SK-N-SH treated with all-trans-retinoic acid at 6 μM for 48 hours (cell line): ENCODE measurements around the gene DNAJC1.

Source experiments
- ATAC-seq: fragments of 200-7000 bp; cut with Tn5 transposase; 3 replicates; pipeline ENCODE4 v1.9.1; 2020; ENCODE audit warnings: mild to moderate bottlenecking, moderate library complexity
- ARNTL ChIP-seq: fragments of 450-650 bp; formaldehyde crosslinking; IDR thresholded peaks from 2 replicates; pipeline ENCODE4 v1.5.0; 2020; ENCODE audit warnings: low read depth, mild to moderate bottlenecking, moderate library complexity, borderline replicate concordance
- BACH2 ChIP-seq: fragments of 250-450 bp; sonication (Bioruptor Pico); IDR thresholded peaks from 2 replicates; pipeline ENCODE4 v1.9.0; 2021; ENCODE audit warnings: mild to moderate bottlenecking, borderline replicate concordance
- CREB5 ChIP-seq: fragments of 250-450 bp; sonication (Bioruptor Pico); IDR thresholded peaks from 2 replicates; pipeline ENCODE4 v1.5.1; 2020; ENCODE audit warnings: low read depth, mild to moderate bottlenecking, moderate library complexity
- CSDC2 ChIP-seq: fragments of 250-450 bp; sonication (Bioruptor Pico); IDR thresholded peaks from 2 replicates; pipeline ENCODE4 v1.5.0; 2020; ENCODE audit warnings: mild to moderate bottlenecking, moderate library complexity
- CSRNP3 ChIP-seq: fragments of 250-450 bp; sonication (Bioruptor Pico); IDR thresholded peaks from 2 replicates; pipeline ENCODE4 v1.5.1; 2021; ENCODE audit warnings: mild to moderate bottlenecking, moderate library complexity
- ESRRG ChIP-seq: fragments of 250-450 bp; sonication (Bioruptor Pico); IDR thresholded peaks from 2 replicates; pipeline ENCODE4 v1.6.1; 2021; ENCODE audit warnings: mild to moderate bottlenecking
- GLIS3 ChIP-seq: fragments of 250-450 bp; sonication (Bioruptor Pico); IDR thresholded peaks from 2 replicates; pipeline ENCODE4 v1.5.0; 2020; ENCODE audit warnings: mild to moderate bottlenecking, moderate library complexity
- ISL1 ChIP-seq: fragments of 250-450 bp; sonication (Bioruptor Pico); IDR thresholded peaks from 2 replicates; pipeline ENCODE4 v2.1.2; 2022; ENCODE audit warnings: mild to moderate bottlenecking, moderate library complexity
- OSR1 ChIP-seq: fragments of 250-450 bp; sonication (Bioruptor Pico); IDR thresholded peaks from 2 replicates; pipeline ENCODE4 v1.8.0; 2022; ENCODE audit warnings: moderate library complexity, mild to moderate bottlenecking, inconsistent platforms
- PATZ1 ChIP-seq: fragments of 250-450 bp; sonication (Bioruptor Pico); IDR thresholded peaks from 2 replicates; pipeline ENCODE4 v1.8.0; 2020; ENCODE audit warnings: mild to moderate bottlenecking, moderate library complexity, borderline replicate concordance
- POU6F1 ChIP-seq: fragments of 250-450 bp; sonication (Bioruptor Pico); IDR thresholded peaks from 2 replicates; pipeline ENCODE4 v1.8.0; 2021; ENCODE audit warnings: low read depth, mild to moderate bottlenecking, moderate library complexity, borderline replicate concordance
- PPARA ChIP-seq: fragments of 250-450 bp; sonication (Bioruptor Pico); IDR thresholded peaks from 2 replicates; pipeline ENCODE4 v1.5.0; 2020; ENCODE audit warnings: mild to moderate bottlenecking, borderline replicate concordance
- RARB ChIP-seq: fragments of 250-450 bp; sonication (Bioruptor Pico); IDR thresholded peaks from 2 replicates; pipeline ENCODE4 v1.8.0; 2021; ENCODE audit warnings: mild to moderate bottlenecking, moderate library complexity
- SNAI2 ChIP-seq: fragments of 250-450 bp; sonication (Bioruptor Pico); IDR thresholded peaks from 2 replicates; pipeline ENCODE4 v1.5.0; 2020; ENCODE audit warnings: mild to moderate bottlenecking, moderate library complexity
- TCF4 ChIP-seq: fragments of 250-450 bp; sonication (Bioruptor Pico); IDR thresholded peaks from 2 replicates; pipeline ENCODE4 v1.8.0; 2021; ENCODE audit warnings: mild to moderate bottlenecking, moderate library complexity, borderline replicate concordance
- TOX ChIP-seq: fragments of 250-450 bp; sonication (Bioruptor Pico); IDR thresholded peaks from 2 replicates; pipeline ENCODE4 v1.8.0; 2021; ENCODE audit warnings: mild to moderate bottlenecking, moderate library complexity, borderline replicate concordance
- TSHZ2 ChIP-seq: fragments of 250-450 bp; sonication (Bioruptor Pico); IDR thresholded peaks from 2 replicates; pipeline ENCODE4 v1.5.0; 2020; ENCODE audit warnings: mild to moderate bottlenecking, moderate library complexity
- ZC3H10 ChIP-seq: fragments of 250-450 bp; sonication (Bioruptor Pico); IDR thresholded peaks from 2 replicates; pipeline ENCODE4 v1.5.1; 2021; ENCODE audit warnings: mild to moderate bottlenecking, moderate library complexity
- ZFP3 ChIP-seq: fragments of 250-450 bp; sonication (Bioruptor Pico); IDR thresholded peaks from 2 replicates; pipeline ENCODE4 v1.5.0; 2020; ENCODE audit warnings: mild to moderate bottlenecking, moderate library complexity
- ZNF565 ChIP-seq: fragments of 450-650 bp; formaldehyde crosslinking; conservative IDR thresholded peaks from 2 replicates; pipeline ENCODE4 v1.5.0; 2020; ENCODE audit warnings: low read depth, mild to moderate bottlenecking, moderate library complexity
- ZNF70 ChIP-seq: fragments of 450-650 bp; formaldehyde crosslinking; IDR thresholded peaks from 2 replicates; pipeline ENCODE4 v1.5.0; 2020; ENCODE audit warnings: mild to moderate bottlenecking, moderate library complexity

DNAJC1 gene

GRCh38 chr10:21791276-21791675, 212.3 kb downstream of the DNAJC1 start:
- TF ChIP-seq CSRNP3 (CRISPR knock-in tag) (no peak), GLIS3 (CRISPR knock-in tag) (no peak), TCF4 (no peak), ZNF565 (no peak), PPARA (no peak), ARNTL (CRISPR knock-in tag) (no peak), CSDC2 (no peak), ZC3H10 (CRISPR knock-in tag) (no peak), POU6F1 (CRISPR knock-in tag) (no peak), SNAI2 (CRISPR knock-in tag) (no peak), TSHZ2 (CRISPR knock-in tag) (no peak), ISL1 (CRISPR knock-in tag) (no peak)
- TF ChIP-seq, all 23 proteins: peak for 0
- no peak for ATAC-seq

GRCh38 chr10:21776883-21777282, 226.6 kb downstream of the DNAJC1 start:
- no peak for ATAC-seq
- TF ChIP-seq CREB5 (CRISPR knock-in tag) = no peak
- TF ChIP-seq ESRRG = no peak
- TF ChIP-seq TOX = no peak
- TF ChIP-seq BACH2 (CRISPR knock-in tag) = no peak
- TF ChIP-seq ZNF70 (CRISPR knock-in tag) = no peak
- no peak for TF ChIP-seq TCF4
- TF ChIP-seq PPARA = no peak

GRCh38 chr10:21771219-21771618, 232.3 kb downstream of the DNAJC1 start:
- ATAC-seq = no peak

More at GRCh38 chr10:21771219-21771618, 232.3 kb downstream of the DNAJC1 start:
- TF ChIP-seq RARB (CRISPR knock-in tag) (no peak), PATZ1 (CRISPR knock-in tag) (no peak), ESRRG (no peak), CREB5 (CRISPR knock-in tag) (no peak), ZNF70 (CRISPR knock-in tag) (no peak), TOX (no peak), OSR1 (CRISPR knock-in tag) (no peak), PPARA (no peak), ZFP3 (CRISPR knock-in tag) (no peak)
